Activated T-helper 2 cell treated with anti-CD3 and anti-CD28 coated beads, Interferon-gamma antibody, Interleukin-2, Interleukin-4, amounts not matched to agents 10 μg/mL and 5 μg/mL and 100 μg/mL, durations not matched to agents 14 hours and 24 hours and 36 hours (primary cell): Measurements from ENCODE around the gene MBTPS1. TPM values are rescaled to one million over a fixed set of nuclear protein-coding genes. Genes with fewer than 3 reads are reported as not detected.

Experiments
- DNase-seq: peaks from one replicate; pipeline ENCODE4 v3.0.0; 2021; ENCODE audit warnings: low spot score
- H3K27ac Mint-ChIP-seq: one replicate; pipeline ENCODE4 v1.8.0; 2021; ENCODE audit warnings: mixed read lengths
- H3K27me3 Mint-ChIP-seq: one replicate; pipeline ENCODE4 v1.8.0; 2021; ENCODE audit warnings: low read depth, mixed read lengths
- H3K36me3 Mint-ChIP-seq: one replicate; pipeline ENCODE4 v1.8.0; 2021; ENCODE audit warnings: low read depth, mixed read lengths
- H3K4me1 Mint-ChIP-seq: one replicate; pipeline ENCODE4 v1.8.0; 2021; ENCODE audit warnings: low read depth, mixed read lengths
- H3K4me3 Mint-ChIP-seq: one replicate; pipeline ENCODE4 v1.8.0; 2021; ENCODE audit warnings: low read depth, mild to moderate bottlenecking, moderate library complexity, mixed read lengths
- H3K9me3 Mint-ChIP-seq: one replicate; pipeline ENCODE4 v1.8.0; 2021; ENCODE audit warnings: mixed read lengths
- intact Hi-C: fragments of 100-400 bp; cut with micrococcal nuclease; formaldehyde crosslinking; loops from one replicate; pipeline ENCODE4 v1.15.1; 2023
- total RNA-seq: library from RNA; stranded (reverse); gene quantifications from 2 replicates; pipeline ENCODE4 v1.2.3, GENCODE V29; 2022

Gene MBTPS1
- total RNA-seq, 1 donor from 2014 or later: 54.5 TPM

DNA sequence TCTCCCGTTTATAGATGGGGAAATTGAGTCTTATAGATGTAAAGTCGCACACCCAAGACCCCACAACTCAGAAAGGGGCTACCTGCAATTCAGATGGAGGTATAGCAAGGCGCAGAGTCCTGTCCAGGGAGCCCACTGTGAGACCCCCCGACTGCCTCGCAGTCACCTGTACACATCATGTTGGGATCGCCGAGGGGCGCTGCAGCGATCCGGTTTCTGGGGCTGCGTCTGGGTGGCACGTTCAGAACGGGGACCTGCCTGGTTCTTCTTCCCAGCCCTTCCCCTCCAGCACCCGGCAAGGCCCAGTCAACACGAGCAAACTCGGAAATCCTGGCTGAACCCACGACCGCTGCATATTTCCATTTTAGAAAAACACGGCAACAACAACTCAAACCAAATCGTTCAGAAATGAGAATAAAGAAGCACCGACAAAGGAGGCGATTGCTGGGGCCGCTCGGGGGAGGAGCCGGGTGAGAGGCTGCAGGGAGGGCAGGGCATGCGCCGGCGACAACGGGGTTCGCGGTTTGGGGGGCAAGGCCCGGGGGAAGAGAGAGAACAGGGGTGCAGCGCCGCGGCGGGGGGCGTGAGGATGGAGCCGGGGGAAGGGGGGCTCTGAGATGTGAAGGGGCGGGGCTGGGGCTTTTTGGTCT, 27.6 kb upstream of the MBTPS1 start:
- Mint-ChIP-seq H3K4me3 (peak overlapping the region; percentile 91), H3K4me1 (peaks cover 15% of the 10 kb centered on the region), H3K27me3 (peaks cover 8% of the 10 kb centered on the region), H3K27ac (peak overlapping the region; percentile 74), H3K9me3 (no peaks in the 10 kb centered on the region), H3K36me3 (peaks cover 8% of the 10 kb centered on the region)
- peak; percentile 26 for DNase-seq
- intact Hi-C loops: loop anchor here (1.0 to 2.0 kb wide), 2 partner anchors 28 to 42 kb away; partner anchors contain the start of genes MBTPS1 and TAF1C

DNA sequence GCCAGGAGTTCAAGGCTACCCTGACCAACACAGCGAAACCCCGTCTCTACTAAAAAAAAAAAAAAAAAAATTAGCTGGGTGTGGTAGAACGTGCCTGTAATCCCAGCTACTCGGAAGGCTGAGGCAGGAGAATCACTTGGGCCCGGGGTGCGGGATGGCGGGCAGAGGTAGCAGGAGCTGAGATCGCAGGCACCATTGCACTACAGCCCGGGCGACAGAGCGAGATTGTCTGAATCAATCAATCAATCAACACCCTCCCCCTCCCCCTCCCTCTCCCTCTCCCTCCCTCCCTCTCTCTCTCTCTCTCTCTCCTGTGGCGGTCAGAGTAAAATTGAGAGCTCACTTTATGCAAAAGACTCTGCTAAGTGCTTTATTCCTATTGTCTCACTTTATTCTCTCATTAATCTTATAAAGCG, 27.1 kb upstream of the MBTPS1 start:
- Mint-ChIP-seq H3K4me1 (peaks cover 21% of the 10 kb centered on the region), H3K36me3 (peaks cover 13% of the 10 kb centered on the region), H3K4me3 (peak overlapping the region; percentile 91), H3K27ac (no peak overlapping the region), H3K27me3 (peaks cover 6% of the 10 kb centered on the region), H3K9me3 (no peaks in the 10 kb centered on the region)
- intact Hi-C loops: loop anchor here (1.0 to 2.0 kb wide), 2 partner anchors 27 to 43 kb away; partner anchors contain the start of genes MBTPS1 and TAF1C
- DNase-seq: no peak

DNA sequence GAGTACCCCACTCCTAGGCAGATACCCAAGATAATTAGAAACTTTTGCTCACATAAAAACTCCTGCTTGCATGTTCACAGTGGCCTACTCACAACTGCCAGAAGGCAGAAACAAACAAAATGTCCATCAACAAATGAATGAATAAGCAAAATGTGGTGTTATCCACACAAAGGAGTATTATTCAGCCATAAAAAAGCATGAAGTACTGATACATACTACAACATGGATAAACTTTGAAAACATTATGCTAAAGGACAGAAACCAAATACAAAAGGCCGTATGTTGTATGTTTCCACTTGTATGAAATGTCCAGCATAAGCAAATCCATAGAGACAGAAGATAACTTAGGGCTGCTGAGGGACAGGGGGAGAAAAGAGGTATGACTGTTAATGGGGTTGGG, 26.3 kb upstream of the MBTPS1 start:
- Mint-ChIP-seq H3K9me3 (no peaks in the 10 kb centered on the region), H3K4me3 (peak overlapping the region; percentile 54)

DNA sequence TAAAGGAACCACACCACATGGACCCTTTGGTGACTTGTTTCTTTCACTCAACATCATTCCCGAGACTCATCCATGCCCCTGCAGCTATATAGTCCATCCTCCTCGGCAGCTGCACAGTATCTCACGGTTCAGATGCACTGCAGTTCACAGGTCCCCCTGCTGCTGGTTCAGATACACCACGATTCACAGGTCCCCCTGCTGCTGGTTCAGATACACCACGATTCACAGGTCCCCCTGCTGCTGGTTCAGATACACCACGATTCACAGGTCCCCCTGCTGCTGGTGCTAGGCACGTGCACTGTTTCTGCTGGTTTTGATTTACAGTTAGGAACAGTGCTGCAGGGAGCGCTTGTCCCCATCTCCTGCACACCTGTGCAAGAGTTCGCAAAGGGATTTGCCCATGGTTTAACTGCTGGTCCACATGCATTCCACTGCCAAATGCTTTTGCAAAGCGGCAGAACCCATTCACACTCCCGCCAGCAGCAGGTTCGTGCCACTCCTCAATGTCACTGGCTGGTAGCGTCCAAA, 24.5 kb upstream of the MBTPS1 start:
- peaks cover 44% of the 10 kb centered on the region for H3K4me1 Mint-ChIP-seq
- no peaks in the 10 kb centered on the region for H3K9me3 Mint-ChIP-seq
- intact Hi-C loops: no loop called here
- H3K4me3 Mint-ChIP-seq: no peak overlapping the region
- no peak overlapping the region for H3K27ac Mint-ChIP-seq
- no peaks in the 10 kb centered on the region for H3K27me3 Mint-ChIP-seq
- peaks cover 17% of the 10 kb centered on the region for H3K36me3 Mint-ChIP-seq
- no peak for DNase-seq

More for the DNA sequence above, 26.3 kb upstream of the MBTPS1 start:
- DNase-seq: no peak
- intact Hi-C loops: no loop called here
- Mint-ChIP-seq H3K27me3 (peaks cover 5% of the 10 kb centered on the region), H3K36me3 (peaks cover 14% of the 10 kb centered on the region), H3K4me1 (peaks cover 26% of the 10 kb centered on the region), H3K27ac (no peak overlapping the region)

DNA sequence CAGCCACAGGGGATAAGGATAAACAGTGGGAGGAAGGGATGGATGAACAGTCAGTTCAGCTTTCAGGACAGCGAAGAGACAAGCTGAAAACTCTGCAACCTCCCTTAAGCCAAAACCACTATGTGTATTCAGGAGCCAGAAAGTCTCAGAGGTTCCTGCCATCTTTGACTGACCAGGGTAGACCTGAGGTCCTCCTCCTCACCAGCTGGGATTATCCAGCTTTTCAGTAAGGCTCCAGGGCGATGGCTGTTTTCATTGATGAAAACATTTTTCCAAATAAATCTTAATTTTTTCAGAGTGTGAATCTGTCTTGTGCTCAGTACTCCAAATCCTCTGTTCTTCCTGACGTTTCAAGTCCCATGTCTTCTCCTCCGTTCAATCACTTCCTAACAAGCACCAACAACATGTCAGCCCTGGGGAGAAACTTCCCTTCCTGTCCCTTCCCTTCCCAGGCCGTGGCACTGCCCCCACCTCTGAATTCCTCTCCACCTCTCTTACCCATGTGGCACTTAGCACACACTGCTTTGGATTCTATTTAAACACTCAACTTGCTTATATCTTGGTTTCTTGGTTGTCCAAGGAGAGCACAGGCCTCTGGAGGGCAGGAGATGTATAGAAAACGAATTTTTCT, 23.0 kb upstream of the MBTPS1 start:
- Mint-ChIP-seq H3K27me3 (no peaks in the 10 kb centered on the region), H3K4me3 (no peak overlapping the region), H3K36me3 (peaks cover 21% of the 10 kb centered on the region), H3K27ac (no peak overlapping the region), H3K4me1 (peaks cover 49% of the 10 kb centered on the region), H3K9me3 (no peaks in the 10 kb centered on the region)
- intact Hi-C loops: loop anchor here (2.0 kb wide), 1 partner anchor 55 kb away; no protein-coding TSS in a partner anchor
- DNase-seq: no peak

DNA sequence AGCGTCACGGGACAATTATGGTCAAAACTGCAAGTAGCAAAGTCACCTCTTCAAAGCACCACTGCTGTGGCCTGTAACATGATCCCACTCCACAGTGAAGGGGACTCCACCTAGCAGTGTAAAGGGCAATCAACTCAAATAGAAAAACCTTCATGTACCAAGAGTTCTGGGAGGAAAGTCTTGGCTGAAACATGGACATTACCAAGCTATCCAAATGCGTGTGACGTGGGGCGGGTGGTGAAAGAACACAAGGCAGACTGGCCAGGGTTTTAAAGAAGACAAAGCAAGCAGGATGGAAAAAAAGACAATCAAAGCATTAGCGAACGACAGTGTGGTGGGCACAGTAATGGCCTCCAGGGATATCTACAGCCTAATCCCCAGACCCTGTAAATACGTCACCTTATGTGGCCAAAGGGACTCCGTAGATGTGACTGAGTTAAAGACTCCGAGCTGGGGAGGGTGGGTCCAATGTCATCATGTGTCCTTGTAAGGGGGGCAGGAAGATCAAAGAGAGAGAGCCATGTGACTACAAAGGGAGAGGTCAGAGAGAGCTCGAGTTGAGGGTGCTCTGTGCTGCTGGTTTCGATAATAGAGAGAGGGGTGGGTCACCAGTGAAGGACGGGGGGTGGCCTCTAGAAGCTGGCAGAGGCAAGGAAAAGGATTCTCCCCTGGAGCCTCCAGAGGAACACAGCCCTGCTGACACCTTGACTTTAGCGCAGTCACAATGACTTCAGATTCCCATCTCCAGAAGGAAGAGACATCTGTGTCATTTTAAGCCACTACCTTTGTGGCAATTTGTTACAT, 22.3 kb upstream of the MBTPS1 start:
- peak overlapping the region; percentile 89 for H3K27ac Mint-ChIP-seq
- H3K4me3 Mint-ChIP-seq: peak overlapping the region; percentile 71
- intact Hi-C loops: loop anchor here (1.0 to 2.0 kb wide), 2 partner anchors 22 to 54 kb away; no protein-coding TSS in a partner anchor
- DNase-seq: no peak
- H3K4me1 Mint-ChIP-seq: peaks cover 45% of the 10 kb centered on the region
- H3K27me3 Mint-ChIP-seq: no peaks in the 10 kb centered on the region
- H3K36me3 Mint-ChIP-seq: peaks cover 21% of the 10 kb centered on the region
- no peaks in the 10 kb centered on the region for H3K9me3 Mint-ChIP-seq

DNA sequence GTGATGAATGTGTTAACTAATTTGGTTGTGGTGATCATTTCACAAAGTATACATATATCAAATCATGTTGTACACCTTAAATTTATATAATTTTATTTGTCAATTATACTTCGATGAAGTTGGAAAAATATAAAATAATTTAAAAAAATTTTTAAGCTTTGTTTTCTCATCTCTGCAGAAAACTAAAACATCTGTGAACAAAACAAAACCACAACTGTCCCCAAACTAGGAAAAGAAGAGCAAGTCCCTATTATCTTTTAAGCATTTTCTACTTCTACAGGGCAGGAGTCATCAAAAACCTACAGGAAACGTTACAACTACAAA, 21.7 kb upstream of the MBTPS1 start:
- H3K27ac Mint-ChIP-seq: peak overlapping the region; percentile 89

DNA sequence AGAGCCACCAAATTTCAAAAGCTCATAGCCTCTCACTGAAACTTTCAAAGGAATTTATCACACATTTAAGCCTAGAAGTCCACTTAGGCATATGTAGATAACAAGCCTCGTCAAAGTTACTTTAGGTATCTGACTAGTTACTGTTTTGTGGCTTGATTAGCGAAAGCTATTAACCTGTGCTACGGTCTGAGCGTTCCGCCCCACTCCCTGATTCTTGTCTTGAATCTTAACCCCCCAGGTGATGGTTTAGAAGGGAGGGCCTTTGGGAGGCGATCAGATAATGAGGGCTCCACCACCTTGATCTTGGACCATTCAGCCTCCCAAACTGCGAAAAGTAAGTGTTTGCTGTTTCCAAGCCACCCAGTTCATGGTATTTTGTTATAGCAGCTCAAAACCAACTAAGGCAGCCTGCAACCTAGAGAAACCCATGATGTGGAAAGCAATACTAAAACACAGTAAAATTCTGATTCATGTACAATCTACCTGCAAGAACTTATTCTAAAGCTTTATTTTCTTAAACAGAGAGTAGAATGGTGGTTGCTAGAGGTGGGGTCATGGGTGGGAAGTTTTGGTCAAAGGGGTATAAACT, 21.1 kb upstream of the MBTPS1 start:
- Mint-ChIP-seq H3K27me3 (no peaks in the 10 kb centered on the region), H3K9me3 (no peaks in the 10 kb centered on the region), H3K36me3 (peaks cover 21% of the 10 kb centered on the region), H3K4me3 (no peak overlapping the region), H3K27ac (no peak overlapping the region), H3K4me1 (peaks cover 41% of the 10 kb centered on the region)
- DNase-seq: no peak
- intact Hi-C loops: loop anchor here (1.0 to 2.0 kb wide), 2 partner anchors 21 to 53 kb away; no protein-coding TSS in a partner anchor

More for the DNA sequence above, 21.7 kb upstream of the MBTPS1 start:
- peaks cover 21% of the 10 kb centered on the region for H3K36me3 Mint-ChIP-seq
- H3K4me3 Mint-ChIP-seq: peak overlapping the region; percentile 71
- intact Hi-C loops: loop anchor here (1.0 to 2.0 kb wide), 2 partner anchors 21 to 54 kb away; no protein-coding TSS in a partner anchor
- DNase-seq: no peak
- no peaks in the 10 kb centered on the region for H3K9me3 Mint-ChIP-seq
- H3K27me3 Mint-ChIP-seq: no peaks in the 10 kb centered on the region
- peaks cover 44% of the 10 kb centered on the region for H3K4me1 Mint-ChIP-seq

DNA sequence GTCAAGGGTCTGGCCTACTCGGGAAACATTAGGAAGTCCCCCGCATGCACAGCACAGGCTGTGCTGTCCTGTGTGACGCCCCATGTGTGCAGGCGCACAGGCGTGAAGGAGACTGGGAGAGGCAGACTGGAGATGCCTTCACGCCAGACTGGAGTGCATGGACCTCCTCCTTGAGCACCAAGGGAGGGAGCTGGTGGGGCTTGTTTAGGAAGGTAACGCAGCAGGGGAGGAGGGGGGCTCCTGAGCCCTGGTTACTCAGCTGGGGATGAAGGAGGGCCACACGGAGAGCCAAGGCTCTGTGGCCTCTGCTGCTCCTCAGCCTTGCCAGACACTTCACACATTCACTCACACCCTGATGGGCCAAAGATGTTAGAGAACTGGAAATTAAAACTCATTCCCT, 20.5 kb upstream of the MBTPS1 start:
- Mint-ChIP-seq H3K27ac (peak overlapping the region; percentile 20), H3K27me3 (no peaks in the 10 kb centered on the region), H3K36me3 (peaks cover 21% of the 10 kb centered on the region), H3K9me3 (no peaks in the 10 kb centered on the region), H3K4me1 (peaks cover 41% of the 10 kb centered on the region), H3K4me3 (no peak overlapping the region)
- intact Hi-C loops: no loop called here
- DNase-seq: no peak

DNA sequence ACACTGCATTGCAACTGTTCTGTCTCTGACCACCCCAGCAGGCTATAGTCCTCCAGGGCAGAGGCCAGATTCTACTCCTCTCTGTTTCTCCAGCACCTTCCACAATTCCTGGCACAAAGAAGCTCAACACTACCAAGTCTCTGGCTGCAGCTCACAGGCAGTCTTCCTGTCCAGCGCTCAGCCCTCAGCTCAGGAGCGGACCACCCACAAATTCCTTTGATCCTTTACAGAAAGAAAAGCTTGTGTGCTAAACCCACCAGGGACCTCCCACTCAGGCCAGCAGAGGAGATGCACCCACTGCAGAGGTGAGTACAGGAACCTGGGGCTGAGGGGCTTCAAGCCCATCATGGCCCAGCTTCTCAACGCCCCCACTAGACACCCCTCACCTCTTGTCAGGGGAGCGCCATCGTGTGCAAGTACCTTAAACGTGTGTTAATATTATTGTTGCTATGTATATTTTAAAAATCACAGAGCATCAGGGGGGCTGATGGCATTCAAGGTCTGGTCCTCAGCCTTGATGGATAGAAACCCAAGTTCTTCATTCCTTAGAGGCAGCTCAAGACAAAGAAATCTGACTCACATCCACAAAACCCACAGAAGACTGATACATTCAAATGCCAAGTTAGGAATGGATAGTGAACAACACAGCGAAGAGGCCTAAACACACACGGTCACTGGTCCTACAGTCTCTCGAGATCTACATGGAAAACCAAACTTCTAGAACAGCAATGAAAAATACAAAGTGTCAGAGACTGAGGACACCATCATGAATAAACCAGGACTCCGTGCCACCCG, 19.8 kb upstream of the MBTPS1 start:
- Mint-ChIP-seq H3K27me3 (no peaks in the 10 kb centered on the region), H3K9me3 (no peaks in the 10 kb centered on the region), H3K36me3 (peaks cover 21% of the 10 kb centered on the region), H3K4me3 (no peak overlapping the region), H3K4me1 (peaks cover 41% of the 10 kb centered on the region), H3K27ac (no peak overlapping the region)
- no peak for DNase-seq
- intact Hi-C loops: no loop called here

DNA sequence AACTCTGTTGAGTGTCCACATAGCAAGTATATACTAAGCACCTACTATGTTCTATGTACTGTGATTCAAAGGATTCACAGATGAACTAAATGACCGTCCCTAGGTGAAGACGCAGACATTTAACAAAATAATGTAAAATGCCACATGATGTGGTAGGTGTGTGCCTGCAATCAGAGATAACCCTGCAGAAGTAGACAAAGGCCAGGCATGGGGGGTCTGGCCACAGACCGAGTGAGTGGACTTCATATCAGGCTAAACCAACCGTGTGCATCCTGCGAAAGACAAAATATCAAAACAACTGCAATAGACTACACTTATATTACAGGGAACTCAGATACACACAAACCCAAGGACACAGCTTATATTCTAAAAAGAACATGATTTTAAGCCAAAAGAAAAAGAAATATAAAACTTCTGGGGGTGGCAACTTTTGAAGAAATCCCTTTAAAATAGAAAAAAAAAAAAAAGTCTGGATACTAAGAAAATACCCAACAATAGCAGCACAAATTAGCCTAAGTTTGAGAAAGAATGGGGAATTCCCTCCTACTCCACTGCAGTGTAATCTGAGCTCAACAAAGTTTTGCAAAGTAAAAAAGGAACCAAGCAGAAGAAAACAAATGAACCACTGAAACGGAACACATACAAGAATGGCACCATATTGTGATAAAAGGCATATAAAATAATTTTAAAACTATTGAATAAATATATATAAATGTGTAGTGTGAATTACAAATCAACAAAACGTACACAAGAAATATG, 16.0 kb upstream of the MBTPS1 start:
- Mint-ChIP-seq H3K27ac (no peak overlapping the region), H3K27me3 (no peaks in the 10 kb centered on the region), H3K4me1 (peaks cover 21% of the 10 kb centered on the region), H3K4me3 (no peak overlapping the region), H3K9me3 (no peaks in the 10 kb centered on the region), H3K36me3 (peaks cover 25% of the 10 kb centered on the region)
- no peak for DNase-seq
- intact Hi-C loops: no loop called here
